Measurements from ENCODE around the gene CTNND2. TPM values are rescaled to one million over a fixed set of nuclear protein-coding genes. Genes with fewer than 3 reads are reported as not detected.

Gene CTNND2
- total and polyA plus RNA-seq, 10 of the 15 experiments (the other 5 are each of a cell fraction or from before 2014, with no cell fraction given): 0.02 to 0.16 (median 0.04) TPM; not detected in 7

DNA sequence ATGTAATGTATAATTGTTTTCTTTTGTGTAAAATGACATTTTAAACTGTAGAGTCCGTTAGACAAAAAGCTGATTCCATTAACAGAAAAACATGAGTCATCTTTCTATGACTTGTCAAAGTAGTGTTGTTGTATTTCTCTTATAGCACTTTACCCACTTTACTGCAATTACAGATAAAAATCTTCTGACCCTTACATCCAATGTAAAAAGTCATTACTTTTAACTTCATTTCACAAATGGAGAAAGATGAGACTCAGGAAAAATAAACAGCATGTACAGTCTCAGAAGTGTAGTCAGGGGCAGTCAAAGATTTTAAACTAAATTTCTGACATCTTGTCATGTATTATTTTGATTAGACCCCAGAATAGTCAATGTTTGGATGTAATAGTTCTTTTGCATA lies 146.6 kb downstream of the CTNND2 start (continued):
- TF ChIP-seq, protein P1, sequence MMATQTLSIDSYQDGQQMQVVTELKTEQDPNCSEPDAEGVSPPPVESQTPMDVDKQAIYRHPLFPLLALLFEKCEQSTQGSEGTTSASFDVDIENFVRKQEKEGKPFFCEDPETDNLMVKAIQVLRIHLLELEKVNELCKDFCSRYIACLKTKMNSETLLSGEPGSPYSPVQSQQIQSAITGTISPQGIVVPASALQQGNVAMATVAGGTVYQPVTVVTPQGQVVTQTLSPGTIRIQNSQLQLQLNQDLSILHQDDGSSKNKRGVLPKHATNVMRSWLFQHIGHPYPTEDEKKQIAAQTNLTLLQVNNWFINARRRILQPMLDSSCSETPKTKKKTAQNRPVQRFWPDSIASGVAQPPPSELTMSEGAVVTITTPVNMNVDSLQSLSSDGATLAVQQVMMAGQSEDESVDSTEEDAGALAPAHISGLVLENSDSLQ (IDR thresholded peaks at IDR 0.05): no peak
- TF ChIP-seq IKZF2 (IDR thresholded peaks at IDR 0.05) (no peak), HCFC1 (IDR thresholded peaks at IDR 0.05; ENCODE audit: low read length) (no peak)

GRCh38 chr5:11737010-11737409 lies 167.2 kb downstream of the CTNND2 start:
- ChIA-PET CTCF (no interaction called here), POLR2A (no interaction called here), SMC1A (ENCODE audit: uncharacterized antibody, unreplicated experiment) (no interaction called here), RAD21 (ENCODE audit: unreplicated experiment) (no interaction called here)
- Histone ChIP-seq H4K20me1 (ENCODE audit: control insufficient read depth, insufficient read depth) (no peaks in the 10 kb centered on the region), H3K27me3 (replicated peaks in 1 of 2; ENCODE audit: control insufficient read depth in 2 of 2, insufficient read depth in 2 of 2, low read length in 1 of 2) (no peaks in the 10 kb centered on the region), H3K9ac (ENCODE audit: control insufficient read depth, insufficient read depth, low read length) (no peak overlapping the region), H3K36me3 (ENCODE audit: control insufficient read depth in 2 of 2, insufficient read depth in 2 of 2, low read length in 1 of 2) (no peaks in the 10 kb centered on the region), H3K9me3 (replicated peaks; ENCODE audit: control insufficient read depth, insufficient read depth, low read length) (no peaks in the 10 kb centered on the region), H2AFZ (ENCODE audit: control insufficient read depth, low read depth, low read length) (no peak overlapping the region), H3K4me3 (no peak overlapping the region), H3K79me2 (ENCODE audit: control insufficient read depth, insufficient read depth, low read length) (no peaks in the 10 kb centered on the region), H3K4me1 (ENCODE audit: control insufficient read depth, insufficient read depth, low read length) (no peaks in the 10 kb centered on the region), H3K4me2 (ENCODE audit: control insufficient read depth, insufficient read depth) (no peak overlapping the region), H3K27ac (ENCODE audit: control insufficient read depth, insufficient read depth) (no peak overlapping the region)
- BruUV-seq (replicated peaks): no TSS peak
- DNase-seq (ENCODE audit: low read depth, low spot score): no peak
- no peak for FAIRE-seq
- TF ChIP-seq HDAC2 (IDR thresholded peaks at IDR 0.05): no peak
- TF ChIP-seq TBL1XR1 (IDR thresholded peaks at IDR 0.05; ENCODE audit: low read depth, low read length): no peak
- no peak for TF ChIP-seq CREM (IDR thresholded peaks at IDR 0.05; ENCODE audit: low read depth)
- TF ChIP-seq STAT3 (IDR thresholded peaks at IDR 0.05; ENCODE audit: low read depth, low read length): no peak
- in situ Hi-C loops (cut with MboI) (no loop called here), intact Hi-C loops (cut with micrococcal nuclease; ENCODE audit: unreplicated experiment) (no loop called here)
- ATAC-seq: no peak
- 7% methylated on average over 3 of the region's 3 CpGs for WGBS (ENCODE audit: insufficient coverage, insufficient replicate concordance, low lambda C conversion rate, missing lambda C conversion rate)

DNA sequence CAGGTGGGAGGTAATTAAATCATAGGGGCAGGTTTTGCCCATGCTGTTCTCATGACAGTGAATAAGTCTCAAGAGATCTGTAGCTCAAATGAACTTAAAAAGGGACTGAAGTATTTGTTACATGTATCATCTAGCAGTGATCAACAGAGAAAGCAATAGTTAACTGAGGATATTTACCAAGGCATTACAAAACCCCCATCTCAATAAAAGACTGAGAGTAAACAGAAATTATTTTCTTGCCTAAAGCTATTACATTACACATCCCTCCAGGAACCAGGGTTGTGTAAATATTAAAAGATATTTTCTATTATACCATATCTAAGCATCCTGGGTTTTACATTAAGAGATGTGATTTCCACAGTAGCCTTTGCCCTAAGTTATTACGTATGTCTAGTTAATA lies 169.9 kb downstream of the CTNND2 start:
- in situ Hi-C loops (cut with MboI): no loop called here
- H3K9ac ChIP-seq (ENCODE audit: control insufficient read depth, insufficient read depth, low read length): no peak overlapping the region
- no TSS peak for BruUV-seq (replicated peaks)
- H2AFZ ChIP-seq (ENCODE audit: control insufficient read depth, low read depth, low read length): no peak overlapping the region
- no peaks in the 10 kb centered on the region for H3K4me1 ChIP-seq (ENCODE audit: control insufficient read depth, insufficient read depth, low read length)
- RAD21 ChIA-PET (ENCODE audit: unreplicated experiment): no interaction called here
- no peak for DNase-seq (ENCODE audit: low read depth, low spot score)
- H3K4me3 ChIP-seq: no peak overlapping the region
- no peak overlapping the region for H3K4me2 ChIP-seq (ENCODE audit: control insufficient read depth, insufficient read depth)
- CTCF ChIA-PET: interaction anchor here (1.2 kb wide), 1 partner anchor 15 kb away, joined by 3 read pairs; no protein-coding TSS in a partner anchor
- ATAC-seq: no peak
- SMC1A ChIA-PET (ENCODE audit: uncharacterized antibody, unreplicated experiment): no interaction called here
- no peaks in the 10 kb centered on the region for H4K20me1 ChIP-seq (ENCODE audit: control insufficient read depth, insufficient read depth)
- no peaks in the 10 kb centered on the region for H3K36me3 ChIP-seq (ENCODE audit: control insufficient read depth in 2 of 2, insufficient read depth in 2 of 2, low read length in 1 of 2)
- no peak overlapping the region for H3K27ac ChIP-seq (ENCODE audit: control insufficient read depth, insufficient read depth)
- H3K79me2 ChIP-seq (ENCODE audit: control insufficient read depth, insufficient read depth, low read length): no peaks in the 10 kb centered on the region
- no peak for FAIRE-seq
- 23% methylated on average over 1 of the region's 1 CpG for WGBS (ENCODE audit: insufficient coverage, insufficient replicate concordance, low lambda C conversion rate, missing lambda C conversion rate)
- POLR2A ChIA-PET: no interaction called here
- intact Hi-C loops (cut with micrococcal nuclease; ENCODE audit: unreplicated experiment): no loop called here
- H3K27me3 ChIP-seq (replicated peaks in 1 of 2; ENCODE audit: control insufficient read depth in 2 of 2, insufficient read depth in 2 of 2, low read length in 1 of 2): no peaks in the 10 kb centered on the region
- no peaks in the 10 kb centered on the region for H3K9me3 ChIP-seq (replicated peaks; ENCODE audit: control insufficient read depth, insufficient read depth, low read length)
- TF ChIP-seq MEF2A (IDR thresholded peaks at IDR 0.05; ENCODE audit: insufficient read depth, low read depth, low read length) (no peak), BACH1 (IDR thresholded peaks at IDR 0.05; ENCODE audit: borderline replicate concordance) (no peak), CEBPZ (IDR thresholded peaks at IDR 0.05; ENCODE audit: low read depth, low read length) (no peak), ZNF384 (IDR thresholded peaks at IDR 0.05; ENCODE audit: borderline replicate concordance, low read depth, low read length) (no peak), ZNF207 (IDR thresholded peaks at IDR 0.05; ENCODE audit: borderline replicate concordance) (no peak)
- TF ChIP-seq, protein P2, sequence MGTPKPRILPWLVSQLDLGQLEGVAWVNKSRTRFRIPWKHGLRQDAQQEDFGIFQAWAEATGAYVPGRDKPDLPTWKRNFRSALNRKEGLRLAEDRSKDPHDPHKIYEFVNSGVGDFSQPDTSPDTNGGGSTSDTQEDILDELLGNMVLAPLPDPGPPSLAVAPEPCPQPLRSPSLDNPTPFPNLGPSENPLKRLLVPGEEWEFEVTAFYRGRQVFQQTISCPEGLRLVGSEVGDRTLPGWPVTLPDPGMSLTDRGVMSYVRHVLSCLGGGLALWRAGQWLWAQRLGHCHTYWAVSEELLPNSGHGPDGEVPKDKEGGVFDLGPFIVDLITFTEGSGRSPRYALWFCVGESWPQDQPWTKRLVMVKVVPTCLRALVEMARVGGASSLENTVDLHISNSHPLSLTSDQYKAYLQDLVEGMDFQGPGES (IDR thresholded peaks at IDR 0.05): no peak

Data from GM12878 (cell line).